NK-92 (cell line): ENCODE results near the gene RRP1.

Experiments
- DNase-seq: peaks from one replicate; lab custom pipeline; 2025; ENCODE audit not compliant: unreplicated experiment; lab: John Stamatoyannopoulos, UW

The RRP1 gene

DNA sequence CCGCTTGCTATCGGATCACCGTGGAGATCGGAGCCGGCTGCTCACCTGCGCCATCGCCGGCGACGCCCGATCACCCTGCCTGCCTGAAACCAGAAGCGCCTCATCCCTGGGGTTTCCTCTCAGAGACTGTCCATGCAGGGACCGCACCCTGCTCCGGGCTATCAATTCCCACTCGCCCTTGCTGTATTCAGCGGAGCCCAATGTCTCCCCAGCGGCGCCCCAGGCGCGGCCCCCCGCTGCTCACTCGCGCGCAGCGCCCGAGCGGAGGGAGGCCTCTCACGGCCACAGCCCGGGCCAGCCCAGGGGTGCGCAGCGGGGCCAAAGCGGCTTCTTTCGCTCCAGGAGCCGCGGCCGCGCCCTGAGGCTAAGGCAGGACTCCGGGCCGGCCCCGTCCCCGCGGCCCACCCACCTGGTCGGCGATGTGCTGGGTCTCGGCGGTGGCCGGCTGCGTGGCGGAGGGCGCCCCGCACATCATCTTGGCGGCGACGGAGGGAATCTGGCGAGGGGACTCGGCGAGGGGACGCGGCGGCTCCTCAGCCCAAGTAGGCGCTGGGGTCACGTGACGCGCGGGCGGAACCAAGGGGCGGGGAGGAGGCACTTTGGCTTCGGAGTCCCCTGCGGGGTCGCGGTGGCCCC, 13.5 kb upstream of the RRP1 start, which contains the start of gene CSTB:
Gene CSTB, minus strand, starts transcription at position 514 of the 636 bp plus-strand sequence. Its CDS starts 39 bp downstream, at position 475.
- DNase-seq: no peak

DNA sequence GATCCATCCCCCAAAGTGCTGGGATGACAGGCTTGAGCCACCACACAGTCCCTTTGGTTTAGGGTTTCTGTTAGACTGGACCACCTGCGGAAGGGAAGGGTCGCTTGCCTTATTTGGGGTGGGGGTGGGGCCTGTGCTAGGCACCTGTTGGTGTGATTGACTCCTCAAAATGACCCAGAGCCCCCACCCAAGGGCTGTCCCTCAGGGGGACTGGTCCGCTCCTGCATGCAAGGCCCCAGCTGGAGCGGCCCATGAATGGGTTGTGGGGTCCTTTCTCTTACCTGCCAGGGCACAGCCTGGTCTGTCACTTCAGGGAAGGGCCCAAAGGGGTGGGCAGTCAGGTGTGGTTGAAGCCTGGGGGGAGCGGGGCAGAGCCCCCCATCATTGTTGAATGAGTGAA, 11.4 kb upstream of the RRP1 start:
- no peak for DNase-seq

DNA sequence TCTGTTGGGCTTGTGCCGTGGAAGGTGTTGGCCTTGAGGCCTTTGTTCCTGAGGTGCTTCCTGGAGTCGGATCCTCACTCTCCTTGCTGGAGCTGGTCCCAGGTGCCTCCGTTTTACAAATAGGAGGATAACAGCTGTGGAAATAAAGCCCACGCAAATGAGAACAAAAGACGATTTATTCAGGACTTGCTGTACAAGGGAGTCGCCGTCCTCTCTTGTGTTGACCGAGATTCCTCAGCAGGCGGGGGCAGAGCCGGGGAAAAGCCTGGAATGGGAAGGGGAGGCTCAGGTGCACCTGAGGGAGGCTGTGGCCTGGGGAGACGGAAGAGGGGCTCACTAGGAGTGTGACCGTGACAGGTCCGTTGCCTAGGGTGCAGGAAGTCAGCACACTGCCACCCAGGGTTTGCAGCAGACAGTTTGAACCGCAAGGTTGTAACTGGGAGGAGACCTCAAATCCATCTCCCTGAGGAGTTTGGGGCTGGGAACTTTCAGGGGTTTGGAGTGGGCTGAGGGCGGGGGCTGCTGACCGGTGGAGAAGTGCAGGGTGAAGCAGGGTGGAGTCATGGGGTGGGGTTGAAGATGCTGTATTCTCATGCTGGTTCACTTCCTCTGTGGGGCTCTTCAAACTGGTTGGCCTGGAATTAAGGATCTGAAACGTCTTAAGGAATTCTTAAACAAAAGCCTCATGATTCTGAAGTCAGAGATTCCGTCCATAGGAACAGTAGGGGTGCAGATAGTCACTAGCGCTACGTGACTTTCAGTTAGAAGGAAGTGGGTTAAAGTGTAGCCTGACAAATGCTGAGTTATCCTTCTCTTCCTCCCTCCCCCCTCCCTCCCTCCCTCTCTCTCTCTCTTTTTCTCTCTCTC, 10.7 kb upstream of the RRP1 start:
- DNase-seq: no peak

DNA sequence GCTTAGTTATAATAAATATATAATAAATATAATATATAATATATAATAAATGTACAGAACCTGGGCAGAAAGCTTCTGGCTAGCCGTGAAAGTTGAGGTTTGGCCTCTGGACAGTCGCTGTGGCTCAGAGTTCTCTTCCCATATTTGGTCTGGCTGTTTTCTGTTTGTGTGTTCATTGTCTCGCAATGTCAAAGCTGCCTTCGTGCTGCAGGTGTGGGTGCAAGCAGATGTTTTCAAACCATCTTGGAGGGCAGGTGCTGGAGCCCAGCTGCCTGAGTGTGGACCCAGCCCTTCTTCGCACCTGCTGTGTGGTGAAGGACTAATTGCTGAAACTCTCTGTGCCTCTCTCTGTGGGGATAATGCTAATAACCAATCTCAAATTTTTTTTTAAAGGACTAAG, 9.7 kb upstream of the RRP1 start:
- DNase-seq: no peak

DNA sequence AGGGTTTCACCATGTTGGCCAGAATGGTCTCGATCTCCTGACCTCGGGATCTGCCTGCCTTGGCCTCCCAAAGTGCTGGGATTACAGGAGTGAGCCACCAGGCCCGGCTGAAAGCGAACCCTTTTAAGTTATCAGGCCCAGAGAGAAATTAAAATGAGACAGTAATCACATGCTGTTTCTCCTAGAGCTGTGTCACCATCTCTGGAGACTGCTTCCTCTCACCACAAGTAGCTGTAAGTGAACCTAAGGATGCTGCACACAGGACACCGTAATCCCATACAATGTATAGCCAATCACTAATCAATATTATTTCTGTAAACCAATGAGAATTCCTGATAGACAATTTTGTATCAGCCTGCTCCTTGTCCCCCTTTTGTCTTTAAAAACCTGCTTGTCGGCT, 7.5 kb upstream of the RRP1 start:
- no peak for DNase-seq

DNA sequence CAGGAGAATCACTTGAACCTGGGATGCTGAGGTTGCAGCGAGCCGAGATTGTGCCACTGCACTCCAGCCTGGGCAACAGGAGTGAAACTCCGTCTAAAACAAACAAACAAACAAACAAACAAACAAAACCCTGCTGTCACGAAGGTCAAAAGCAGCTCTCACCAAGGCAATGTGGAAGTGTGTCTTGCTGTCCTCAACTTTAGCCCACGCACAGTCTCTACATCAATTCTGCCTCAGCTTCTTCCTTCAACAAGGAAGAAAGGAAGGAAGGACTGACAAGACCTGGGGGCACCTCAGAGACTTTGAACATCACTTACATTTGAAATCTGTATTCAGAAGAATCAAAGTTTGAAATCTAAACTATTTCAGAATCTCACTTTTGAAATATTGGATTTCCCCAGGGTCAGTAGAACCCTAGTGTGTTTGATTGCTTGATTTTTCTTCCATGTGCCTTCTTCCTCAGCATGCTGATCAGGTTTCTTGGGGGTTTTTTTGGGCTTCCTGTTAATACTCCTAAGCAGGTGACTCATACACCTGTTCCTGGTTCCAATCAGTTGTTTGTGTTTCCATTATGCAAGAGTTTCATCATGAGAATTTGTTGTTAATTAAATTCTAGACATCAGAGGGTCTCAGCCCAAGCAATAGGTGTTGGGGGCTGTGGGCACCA, 6.8 kb upstream of the RRP1 start:
- DNase-seq: no peak

DNA sequence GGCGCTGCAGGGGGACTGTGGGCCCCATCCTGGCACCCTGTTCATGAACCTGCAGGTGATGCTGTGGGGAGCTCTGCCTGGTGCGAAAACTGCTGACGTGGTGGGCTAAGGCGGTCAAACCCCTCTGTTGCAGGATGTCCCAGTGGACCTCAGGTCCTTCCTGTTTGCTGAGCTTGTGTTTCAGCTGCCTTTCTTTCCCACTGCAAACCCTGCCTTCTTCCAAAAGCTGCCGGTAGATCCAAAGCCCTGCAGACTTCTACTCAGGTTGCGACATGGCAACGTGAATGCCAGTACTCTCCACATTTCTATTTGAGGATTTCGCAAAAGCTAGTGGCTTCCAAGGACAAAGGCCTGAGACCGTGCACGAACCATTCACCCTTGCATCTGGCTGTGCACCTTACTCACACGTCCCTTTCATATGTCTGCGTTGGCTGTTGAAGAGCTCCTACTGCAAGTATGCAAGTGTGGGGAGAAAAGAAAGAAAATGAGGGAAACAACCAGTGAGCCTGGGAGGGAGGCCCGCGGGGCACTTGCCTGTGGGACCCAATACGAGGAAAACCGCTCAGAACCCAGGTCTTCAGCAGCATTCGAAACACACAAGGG, 6.2 kb upstream of the RRP1 start:
- no peak for DNase-seq

DNA sequence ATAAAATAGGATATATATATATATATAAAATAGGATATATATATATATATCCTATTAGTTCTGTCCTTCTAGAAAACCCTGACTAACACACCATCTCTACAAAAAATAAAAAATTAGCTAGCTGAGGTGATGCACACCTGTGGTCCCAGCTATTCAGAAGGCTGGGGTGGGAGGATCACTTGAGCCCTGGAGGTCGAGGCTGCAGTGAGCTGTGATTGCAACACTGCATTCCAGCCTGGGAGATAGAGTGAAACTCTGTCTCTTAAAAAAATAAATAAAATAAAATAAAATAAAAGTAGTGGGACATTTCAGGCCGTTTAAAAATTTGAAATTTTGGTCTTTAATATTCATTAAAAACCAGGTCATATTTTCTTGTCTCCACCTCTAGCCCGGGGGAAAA, 4.2 kb upstream of the RRP1 start:
- DNase-seq: no peak

DNA sequence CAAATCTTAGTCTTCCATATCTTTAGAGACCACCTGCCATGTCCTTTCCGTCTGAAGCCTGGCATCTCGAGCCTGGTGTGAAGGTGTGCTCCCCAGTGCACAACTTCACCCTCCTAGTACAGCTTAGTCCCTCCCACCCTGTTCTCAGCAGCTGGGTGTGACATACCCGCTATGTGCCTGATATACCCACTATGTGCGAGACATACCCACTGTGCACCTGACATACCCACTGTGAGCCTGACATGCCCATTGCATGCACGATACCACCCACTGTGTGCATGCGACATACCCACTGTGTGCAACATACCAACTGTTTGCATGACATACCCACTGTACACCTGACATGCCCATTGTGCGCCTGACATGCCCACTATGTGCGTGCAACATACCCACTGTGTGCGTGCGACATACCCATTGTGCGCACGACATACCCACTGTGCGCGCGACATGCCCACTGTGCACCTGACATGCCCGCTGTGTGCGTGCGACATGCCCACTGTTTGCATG, 3.0 kb upstream of the RRP1 start:
- DNase-seq: no peak

DNA sequence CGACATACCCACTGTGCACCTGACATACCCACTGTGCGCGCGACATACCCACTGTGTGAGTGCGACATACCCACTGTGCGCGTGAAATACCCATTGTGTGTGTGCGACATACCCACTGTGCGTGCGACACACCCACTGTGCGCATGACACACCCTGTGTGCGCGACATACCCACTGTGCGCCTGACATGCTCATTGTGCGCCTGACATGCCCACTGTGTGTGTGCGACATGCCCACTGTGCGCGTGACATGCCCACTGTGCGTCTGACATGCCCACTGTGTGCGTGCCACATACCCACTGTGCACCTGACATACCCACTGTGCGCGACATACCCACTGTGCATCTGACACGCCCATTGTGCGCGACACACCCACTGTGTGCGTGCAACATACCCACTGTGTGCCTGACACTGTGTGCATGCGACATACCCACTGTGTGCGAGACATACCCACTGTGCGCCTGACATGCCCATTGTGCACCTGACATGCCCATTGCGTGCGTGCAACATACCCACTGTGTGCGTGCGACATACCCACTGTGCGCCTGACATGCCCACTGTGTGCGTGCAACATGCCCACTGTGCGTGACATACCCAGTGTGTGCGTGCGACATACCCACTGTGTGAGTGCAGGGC, 2.5 kb upstream of the RRP1 start:
- no peak for DNase-seq

DNA sequence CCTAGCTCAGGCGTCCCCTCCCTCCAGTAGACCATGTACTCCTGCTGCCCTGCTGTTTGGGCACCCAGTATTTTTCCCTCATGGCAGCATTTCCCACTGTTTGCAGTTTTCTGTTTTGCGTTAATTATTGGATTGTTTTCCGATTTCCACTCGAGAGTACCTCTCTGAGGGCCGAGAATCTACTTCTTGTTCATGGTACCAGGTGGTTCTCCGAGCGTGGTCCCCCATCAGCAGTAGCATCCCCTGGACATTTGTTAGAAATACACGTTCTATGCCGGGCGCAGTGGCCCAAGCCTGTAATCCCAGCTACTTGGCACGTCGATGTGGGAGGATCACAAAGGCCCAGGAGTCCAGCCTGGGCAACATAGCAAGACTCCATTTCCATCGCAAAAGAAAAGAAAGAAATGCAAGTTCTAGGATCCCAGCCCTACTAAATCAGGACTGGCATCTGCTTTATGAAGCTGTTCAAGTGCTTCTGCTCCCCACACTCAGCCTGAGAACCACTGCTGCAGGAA, 690 bp downstream of the RRP1 start:
- DNase-seq: no peak

DNA sequence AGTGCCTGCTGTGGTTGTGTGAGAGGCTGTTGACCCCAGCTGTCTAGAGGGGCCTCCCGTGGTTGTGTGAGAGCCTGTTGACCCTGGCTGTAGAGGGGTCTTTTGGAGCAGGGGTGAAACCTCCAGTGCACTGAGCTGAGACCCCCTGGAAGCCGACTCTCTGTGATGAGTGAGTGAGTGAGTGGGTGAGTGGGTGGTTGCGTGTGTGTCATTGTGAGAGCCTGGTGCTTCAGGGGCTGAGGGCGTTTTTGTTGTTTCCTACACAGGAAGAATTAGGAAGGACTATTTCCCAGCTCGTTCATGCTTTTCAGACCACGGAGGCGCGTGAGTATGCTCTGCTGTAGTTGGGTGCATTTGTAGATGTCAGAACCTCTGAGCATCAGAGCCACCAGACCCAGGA, 3.0 kb downstream of the RRP1 start:
- DNase-seq: no peak

DNA sequence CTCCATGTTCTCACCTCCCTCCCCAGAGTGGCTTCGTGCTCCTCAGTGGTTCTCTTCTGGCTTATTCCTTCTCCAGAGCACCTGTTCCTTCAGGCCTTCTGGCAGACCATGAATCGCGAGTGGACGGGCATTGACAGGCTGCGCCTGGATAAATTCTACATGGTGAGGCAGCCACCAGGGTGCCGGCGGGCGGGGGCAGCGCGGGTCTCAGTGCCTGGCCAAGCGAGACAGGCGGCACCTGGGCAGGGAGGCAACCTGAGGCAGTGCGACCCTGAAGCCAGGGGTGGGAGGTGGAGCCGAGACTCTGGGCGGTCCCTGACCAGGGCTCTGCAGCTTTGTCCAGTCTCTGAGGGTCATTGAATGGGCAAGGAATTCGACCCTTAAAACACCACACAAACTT, 3.9 kb downstream of the RRP1 start:
- DNase-seq: no peak

DNA sequence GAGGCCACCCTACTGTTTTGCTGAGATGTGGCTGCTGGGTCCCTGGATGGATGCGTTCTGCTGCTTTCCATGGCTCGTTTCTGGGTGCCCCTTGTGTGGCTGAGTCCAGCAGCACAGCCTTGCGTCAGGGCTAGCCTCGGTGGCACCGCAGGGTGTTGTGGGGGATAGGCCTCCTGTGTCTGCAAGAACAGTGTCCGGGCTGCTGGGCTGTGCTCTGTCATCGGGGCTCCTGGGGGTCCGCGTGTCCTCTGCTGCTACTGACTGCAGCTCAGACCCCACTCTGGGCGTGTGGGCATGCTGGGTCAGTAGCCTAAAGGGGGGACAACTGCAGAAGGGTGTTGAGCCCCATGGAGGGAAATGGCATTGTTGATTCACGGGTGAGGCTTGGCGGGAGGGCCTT, 4.9 kb downstream of the RRP1 start:
- no peak for DNase-seq

DNA sequence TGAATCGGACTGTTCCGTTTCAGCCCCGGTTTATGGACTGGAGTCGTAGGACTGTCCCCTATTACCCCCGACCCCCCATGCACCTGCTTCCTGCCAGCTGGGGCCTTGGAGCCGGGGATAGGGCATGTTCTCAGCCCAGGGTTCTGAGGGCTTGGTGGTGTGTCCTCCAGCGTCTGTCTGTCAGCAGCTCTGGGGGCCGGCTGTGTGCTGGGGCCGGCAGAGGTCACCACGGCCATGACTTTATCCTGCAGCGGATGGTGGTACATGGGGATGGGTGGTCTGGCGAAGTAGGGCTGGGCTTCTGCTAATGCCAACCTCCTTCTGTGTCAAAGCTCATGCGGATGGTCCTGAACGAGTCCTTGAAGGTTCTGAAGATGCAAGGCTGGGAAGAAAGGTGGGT, 5.5 kb downstream of the RRP1 start:
- DNase-seq: no peak

DNA sequence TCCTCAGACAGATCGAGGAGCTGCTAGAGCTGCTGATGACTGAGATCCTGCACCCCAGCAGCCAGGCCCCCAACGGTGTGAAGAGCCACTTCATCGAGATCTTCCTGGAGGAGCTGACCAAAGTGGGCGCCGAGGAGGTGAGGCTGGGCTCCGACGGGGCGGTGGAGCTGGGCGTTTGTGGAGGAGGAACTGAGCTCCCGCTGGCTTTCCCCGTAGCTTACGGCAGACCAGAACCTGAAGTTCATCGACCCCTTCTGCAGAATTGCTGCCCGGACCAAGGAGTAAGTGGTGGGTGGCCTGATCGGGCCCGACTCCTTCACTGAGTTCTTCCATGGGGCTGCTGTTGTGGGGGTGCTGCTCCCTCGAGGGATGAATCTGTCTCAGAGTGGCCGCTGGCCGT, 8.0 kb downstream of the RRP1 start:
- DNase-seq: no peak

DNA sequence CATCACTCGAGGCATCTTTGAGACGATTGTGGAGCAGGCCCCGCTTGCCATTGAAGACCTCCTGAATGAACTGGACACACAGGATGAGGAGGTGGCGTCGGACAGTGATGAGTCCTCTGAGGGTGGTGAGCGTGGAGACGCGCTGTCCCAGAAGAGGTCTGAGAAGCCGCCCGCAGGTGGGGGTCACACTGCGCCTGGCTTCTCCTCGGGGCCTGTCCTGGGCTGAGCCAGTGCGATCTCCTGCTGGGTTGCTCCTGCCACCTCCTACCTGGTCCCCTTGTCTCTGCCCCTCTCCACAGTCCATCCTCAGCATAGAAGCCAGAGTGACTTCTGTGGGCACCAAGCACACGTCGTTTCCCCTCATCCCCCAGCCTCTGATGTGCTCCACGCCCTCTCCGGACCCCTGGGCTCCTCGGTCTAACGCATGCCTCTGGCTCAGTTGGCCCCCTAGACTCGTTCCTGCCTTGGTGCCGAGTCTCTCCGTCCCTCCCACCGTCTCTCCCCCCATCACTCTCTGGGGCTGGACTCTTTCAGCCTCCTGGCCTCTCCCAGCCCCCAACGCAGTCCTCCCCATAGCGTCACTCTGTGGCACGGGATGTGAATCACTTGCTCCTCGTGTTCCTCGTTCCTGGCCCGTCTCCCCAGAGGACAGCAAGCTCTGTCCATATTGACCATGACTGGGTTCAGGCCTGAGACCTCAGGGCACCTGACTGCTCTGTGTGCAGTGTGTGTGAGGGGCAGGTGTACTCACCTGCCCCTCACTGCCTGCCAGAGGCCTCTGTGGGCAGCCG, 8.7 kb downstream of the RRP1 start:
- DNase-seq: no peak

DNA sequence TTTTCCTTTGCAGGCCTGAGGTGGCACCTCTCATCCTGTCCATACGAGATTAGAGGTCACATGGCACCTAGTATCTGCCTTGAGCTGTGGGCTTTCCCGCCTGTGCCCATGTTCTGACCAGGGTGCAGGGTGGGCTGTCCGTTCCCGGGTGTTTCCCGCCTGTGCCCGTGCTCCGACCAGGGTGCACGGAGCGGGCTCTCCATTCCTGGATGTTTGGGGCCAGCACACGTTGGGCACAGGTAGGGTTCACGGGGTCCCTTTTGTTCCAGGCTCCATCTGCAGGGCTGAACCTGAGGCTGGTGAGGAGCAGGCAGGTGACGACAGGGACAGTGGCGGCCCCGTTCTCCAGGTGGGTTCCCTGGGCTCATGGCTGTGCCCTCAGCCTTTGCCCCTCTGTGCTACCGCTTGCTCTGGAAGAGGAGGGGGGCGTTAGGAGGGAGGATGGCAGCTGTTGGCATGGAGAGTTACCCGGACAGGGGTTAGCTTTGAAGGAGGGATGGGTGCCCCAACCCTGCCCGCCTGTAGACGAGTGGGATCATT, 10.0 kb downstream of the RRP1 start:
- DNase-seq: no peak

DNA sequence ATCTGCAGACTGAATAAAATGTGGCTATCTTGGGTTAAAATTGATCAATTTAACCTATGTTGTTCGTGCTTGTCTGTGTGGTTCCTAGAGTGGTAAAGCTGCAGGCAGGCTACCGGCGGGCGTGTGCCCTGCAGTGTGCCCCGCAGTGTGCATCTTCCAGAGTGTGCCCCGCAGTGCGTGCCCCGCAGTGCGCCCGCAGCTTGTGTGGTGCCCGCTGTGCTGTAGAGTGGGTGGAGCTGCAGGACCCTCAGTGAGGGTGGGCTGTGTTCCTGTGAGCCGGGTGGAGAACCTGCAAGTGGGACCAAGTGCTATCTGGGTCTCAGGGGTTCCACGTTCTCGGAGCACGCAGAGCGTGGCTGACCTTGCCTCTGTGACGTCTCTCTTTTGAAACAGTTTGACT, 10.7 kb downstream of the RRP1 start:
- no peak for DNase-seq

DNA sequence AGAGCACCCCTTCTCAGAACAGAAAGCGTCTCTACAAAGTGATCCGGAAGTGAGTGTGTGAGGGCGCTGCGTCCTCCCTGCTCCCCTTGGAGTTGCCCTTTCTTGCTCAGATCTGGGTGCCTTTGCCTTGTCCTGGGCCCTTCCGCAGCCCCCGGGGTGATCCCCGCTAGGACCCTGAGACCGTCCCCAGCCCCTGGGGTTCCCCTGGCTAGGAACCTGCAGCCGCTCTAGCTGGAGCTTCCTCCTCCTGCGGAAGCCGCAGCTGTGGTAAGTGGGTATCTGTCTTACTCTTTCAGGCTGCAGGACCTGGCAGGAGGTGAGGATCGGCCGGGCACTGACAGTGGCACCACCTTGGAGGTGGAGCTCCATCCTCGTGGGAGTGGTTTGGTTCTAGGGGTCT, 11.2 kb downstream of the RRP1 start:
- no peak for DNase-seq
